Lung (tissue), 12 donors: ENCODE data around the gene ARMH1. TPM values are rescaled to one million over a fixed set of nuclear protein-coding genes. Genes with fewer than 3 reads are reported as not detected.

ENCODE experiments used
- ATAC-seq: fragments of 200-7000 bp; cut with Tn5 transposase; one replicate; pipeline ENCODE4 v1.9.1; 2020; ENCODE audit warnings: moderate number of reproducible peaks; ENCODE audit not compliant: insufficient read depth, low FRiP score
- DNase-seq, 3 donors: peaks; one replicate each; pipeline ENCODE4 v3.0.0-alpha.2; 2013 to 2017
- H3K27ac ChIP-seq, 2 donors: one replicate each; pipeline ENCODE4 v1.5.1; 2013; ENCODE audit warnings: mild to moderate bottlenecking in 2 of 2, moderate library complexity in 2 of 2, control low read depth in 1 of 2, inconsistent platforms in 1 of 2, low read depth in 1 of 2, low read length in 1 of 2
- H3K27me3 ChIP-seq, 3 donors: one replicate each; pipeline ENCODE4 v1.5.1; 2013; ENCODE audit warnings: low read length in 2 of 3; ENCODE audit not compliant: control insufficient read depth in 3 of 3, insufficient read depth in 3 of 3
- H3K36me3 ChIP-seq, 4 donors: one replicate each; pipeline ENCODE4 v1.5.1; 2013; ENCODE audit warnings: low read length in 4 of 4, mild to moderate bottlenecking in 1 of 4, moderate library complexity in 1 of 4; ENCODE audit not compliant: control insufficient read depth in 4 of 4, insufficient read depth in 4 of 4
- H3K4me1 ChIP-seq, 5 donors: one replicate each; pipeline ENCODE4 v1.5.1; 2013; ENCODE audit warnings: low read length in 5 of 5, mild to moderate bottlenecking in 2 of 5, moderate library complexity in 1 of 5; ENCODE audit not compliant: control insufficient read depth in 5 of 5, insufficient read depth in 5 of 5
- H3K4me3 ChIP-seq: one replicate; pipeline ENCODE4 v1.5.1; 2013; ENCODE audit warnings: mild to moderate bottlenecking, control low read depth, moderate library complexity
- H3K9ac ChIP-seq, 2 donors: one replicate each; pipeline ENCODE4 v1.5.1; 2013; ENCODE audit warnings: low read length in 2 of 2, control low read depth in 1 of 2; ENCODE audit not compliant: insufficient read depth in 1 of 2
- H3K9me3 ChIP-seq, 4 donors: one replicate each; pipeline ENCODE4 v1.5.1; 2013; ENCODE audit warnings: low read length in 3 of 4, mild to moderate bottlenecking in 1 of 4, moderate library complexity in 1 of 4; ENCODE audit not compliant: control insufficient read depth in 4 of 4, insufficient read depth in 3 of 4
- WGBS, 2 donors: extraction: QIAGEN DNeasy Blood & Tissue Kit; methylation state at CpG; one replicate each; pipeline ENCODE4 v1.1.7; 2013; 5-methylcytosine and 5-hydroxymethylcytosine counted together
- polyA plus RNA-seq, 2 donors: library from polyadenylated mRNA; stranded (reverse); fragments of 200-250 nt; gene quantifications; one replicate each; pipeline ENCODE4 v1.2.1, GENCODE V29; 2013
- total RNA-seq, 2 donors: library from RNA; depleted of rRNA in 1 of 2; stranded (reverse); fragments of >200 nt in 1 of 2; gene quantifications; one replicate each; pipeline ENCODE4 v1.2.1, GENCODE V29; 2014 to 2021
- TF ChIP-seq, protein P1 (sequence below): IDR thresholded peaks from 2 replicates; pipeline ENCODE4 v1.5.1; 2012; ENCODE audit warnings: mild to moderate bottlenecking; ENCODE audit errors: control extremely low read depth, extremely low read depth
- donor health status: control.
- donor health status: control.
- donor health status: Bipolar disorder and iron deficiency.
- donor health status: healthy.
- donor health status: DM: yes; HTN: yes; CAD: no.

ARMH1 gene
- total and polyA plus RNA-seq, 4 donors: 9.7 to 35.3 (median 21.4) TPM

DNA sequence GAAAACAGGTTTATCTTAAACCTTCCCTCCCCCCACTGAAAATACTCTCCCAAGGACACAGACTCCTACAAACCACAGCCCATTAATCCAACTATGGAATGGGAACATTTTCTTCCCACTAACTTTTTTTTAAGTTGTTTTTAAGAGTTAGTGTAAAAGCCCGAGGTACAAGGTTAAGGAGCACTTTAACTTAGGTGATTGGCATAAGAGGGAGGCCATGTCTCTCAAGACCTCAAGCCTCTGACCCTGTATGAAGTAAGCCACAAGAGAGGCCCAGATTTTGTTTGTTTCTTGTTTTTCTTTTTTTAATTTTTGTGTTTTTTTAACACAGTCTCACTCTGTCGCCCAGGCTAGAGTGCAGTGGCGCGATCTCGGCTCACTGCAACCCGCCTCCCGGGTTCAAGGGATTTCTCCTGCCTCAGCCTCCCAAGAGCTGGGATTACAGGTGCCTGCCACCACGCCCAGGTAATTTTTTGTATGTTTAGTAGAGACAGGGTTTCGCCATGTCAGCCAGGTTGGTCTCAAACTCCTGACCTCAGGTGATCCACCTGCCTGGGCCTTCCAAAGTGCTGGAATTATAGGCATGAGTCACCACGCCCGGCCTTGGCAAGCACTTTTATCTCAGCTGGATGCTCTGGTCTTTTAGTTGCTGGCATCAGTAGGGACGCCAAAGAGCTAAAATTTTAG is 14.4 kb downstream of the ARMH1 start:
- H3K36me3 ChIP-seq: no peaks in the 10 kb centered on the region
- WGBS, 2 donors: 71 to 85% methylated on average over 12 of the region's 12 CpGs
- no peak for ATAC-seq
- TF ChIP-seq, protein P1, sequence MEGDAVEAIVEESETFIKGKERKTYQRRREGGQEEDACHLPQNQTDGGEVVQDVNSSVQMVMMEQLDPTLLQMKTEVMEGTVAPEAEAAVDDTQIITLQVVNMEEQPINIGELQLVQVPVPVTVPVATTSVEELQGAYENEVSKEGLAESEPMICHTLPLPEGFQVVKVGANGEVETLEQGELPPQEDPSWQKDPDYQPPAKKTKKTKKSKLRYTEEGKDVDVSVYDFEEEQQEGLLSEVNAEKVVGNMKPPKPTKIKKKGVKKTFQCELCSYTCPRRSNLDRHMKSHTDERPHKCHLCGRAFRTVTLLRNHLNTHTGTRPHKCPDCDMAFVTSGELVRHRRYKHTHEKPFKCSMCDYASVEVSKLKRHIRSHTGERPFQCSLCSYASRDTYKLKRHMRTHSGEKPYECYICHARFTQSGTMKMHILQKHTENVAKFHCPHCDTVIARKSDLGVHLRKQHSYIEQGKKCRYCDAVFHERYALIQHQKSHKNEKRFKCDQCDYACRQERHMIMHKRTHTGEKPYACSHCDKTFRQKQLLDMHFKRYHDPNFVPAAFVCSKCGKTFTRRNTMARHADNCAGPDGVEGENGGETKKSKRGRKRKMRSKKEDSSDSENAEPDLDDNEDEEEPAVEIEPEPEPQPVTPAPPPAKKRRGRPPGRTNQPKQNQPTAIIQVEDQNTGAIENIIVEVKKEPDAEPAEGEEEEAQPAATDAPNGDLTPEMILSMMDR: no peak
- H3K27ac ChIP-seq: no peak overlapping the region
- no peaks in the 10 kb centered on the region for H3K27me3 ChIP-seq
- H3K4me1 ChIP-seq: peaks cover 0 to 4% (median 0%) of the 10 kb centered on the region in 5 donors
- no peak for DNase-seq
- H3K9ac ChIP-seq: no peak overlapping the region
- H3K9me3 ChIP-seq: no peaks in the 10 kb centered on the region
- H3K4me3 ChIP-seq: no peak overlapping the region

DNA sequence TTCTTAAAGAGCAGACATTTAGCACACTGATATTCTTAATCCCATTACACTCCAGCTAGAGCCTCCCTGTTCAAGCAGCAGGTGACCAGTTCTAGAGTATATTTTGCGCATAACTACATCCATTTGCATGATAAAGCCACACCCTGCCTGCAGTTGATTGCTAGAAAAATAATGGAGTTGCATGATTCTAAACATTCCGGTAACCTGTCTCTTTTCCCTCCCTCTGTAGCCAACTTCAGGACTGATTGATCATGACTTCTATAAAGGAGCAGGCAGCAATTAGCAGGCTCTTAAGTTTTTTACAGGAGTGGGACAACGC is 14.9 kb downstream of the ARMH1 start:
- no peaks in the 10 kb centered on the region for H3K36me3 ChIP-seq
- TF ChIP-seq, protein P1: no peak
- WGBS, 2 donors: 85 to 90% methylated on average over 3 of the region's 3 CpGs

DNA sequence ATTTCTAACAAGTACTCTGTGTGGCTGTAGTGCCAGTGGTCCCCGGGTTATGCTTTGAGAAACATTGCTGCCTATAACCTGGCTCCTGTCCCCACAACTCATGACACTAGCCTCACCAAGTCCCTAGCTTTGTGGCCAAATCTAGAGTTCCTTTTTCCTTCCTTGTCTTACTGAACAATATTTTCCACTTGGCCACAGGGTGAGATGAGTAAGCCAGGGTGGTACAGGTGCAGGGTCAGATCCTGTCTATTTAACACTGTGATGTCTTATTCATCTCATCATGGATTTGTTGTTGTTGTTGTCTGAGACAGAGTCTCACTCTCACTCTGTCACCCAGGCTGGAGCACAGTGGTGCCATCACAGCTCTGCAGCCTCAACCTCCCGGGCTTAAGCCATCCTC is 18.6 kb downstream of the ARMH1 start:
- TF ChIP-seq, protein P1: no peak
- no peaks in the 10 kb centered on the region for H3K9me3 ChIP-seq
- no peak overlapping the region for H3K27ac ChIP-seq
- ATAC-seq (no peak), DNase-seq (no peak)
- 86 to 90% methylated on average over 2 of the region's 2 CpGs for WGBS, 2 donors
- H3K27me3 ChIP-seq: no peaks in the 10 kb centered on the region
- no peak overlapping the region for H3K9ac ChIP-seq
- H3K4me1 ChIP-seq: no peaks in the 10 kb centered on the region
- H3K36me3 ChIP-seq: no peaks in the 10 kb centered on the region
- H3K4me3 ChIP-seq: no peak overlapping the region

More for the DNA sequence above, 14.9 kb downstream of the ARMH1 start:
- ATAC-seq (no peak), DNase-seq (no peak)
- Histone ChIP-seq H3K9ac (no peak overlapping the region), H3K4me1 (peaks cover 0 to 4% (median 0%) of the 10 kb centered on the region in 5 donors), H3K27me3 (no peaks in the 10 kb centered on the region), H3K9me3 (no peaks in the 10 kb centered on the region), H3K4me3 (no peak overlapping the region), H3K27ac (no peak overlapping the region)

DNA sequence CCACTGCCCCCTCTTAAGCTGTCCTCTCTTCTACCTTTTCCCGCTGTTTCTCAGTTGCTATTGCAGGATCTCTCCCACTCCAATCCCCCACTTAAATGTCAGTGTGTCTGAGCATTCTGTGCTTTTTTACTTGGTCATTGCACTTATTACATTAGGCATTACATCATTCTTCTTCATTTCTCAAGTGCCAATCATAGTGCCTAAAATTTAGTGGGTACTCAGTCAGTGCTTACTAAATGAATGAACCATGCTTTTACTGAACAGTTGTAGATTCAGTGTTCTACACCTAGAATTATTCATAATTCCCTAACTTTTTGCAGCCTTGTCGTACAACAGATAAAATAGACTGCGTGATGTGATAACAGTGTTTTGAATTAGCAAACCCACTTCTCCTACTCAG is 19.4 kb downstream of the ARMH1 start:
- DNase-seq (no peak), ATAC-seq (no peak)
- Histone ChIP-seq H3K27ac (no peak overlapping the region), H3K27me3 (no peaks in the 10 kb centered on the region), H3K4me1 (no peaks in the 10 kb centered on the region), H3K9me3 (no peaks in the 10 kb centered on the region), H3K9ac (no peak overlapping the region), H3K4me3 (no peak overlapping the region), H3K36me3 (no peaks in the 10 kb centered on the region)
- TF ChIP-seq, protein P1: no peak
- WGBS, 2 donors: 96 to 99% methylated on average over 3 of the region's 3 CpGs
